ENCODE results near the gene SESTD1.

Gene SESTD1

GRCh38 chr2:179302764-179303571 lies 38.3 kb upstream of the SESTD1 start:
- DNase-seq (ENCODE audit: low spot score), result no peak
- TF ChIP-seq CTCF (IDR thresholded peaks at IDR 0.05; ENCODE audit: borderline replicate concordance, control extremely low read depth, extremely low read depth, insufficient read depth, missing control alignments), result no peak
- in situ Hi-C loops (cut with MboI; ENCODE audit: low sequenced_read_pairs, unreplicated experiment), result no loop called here

DNA sequence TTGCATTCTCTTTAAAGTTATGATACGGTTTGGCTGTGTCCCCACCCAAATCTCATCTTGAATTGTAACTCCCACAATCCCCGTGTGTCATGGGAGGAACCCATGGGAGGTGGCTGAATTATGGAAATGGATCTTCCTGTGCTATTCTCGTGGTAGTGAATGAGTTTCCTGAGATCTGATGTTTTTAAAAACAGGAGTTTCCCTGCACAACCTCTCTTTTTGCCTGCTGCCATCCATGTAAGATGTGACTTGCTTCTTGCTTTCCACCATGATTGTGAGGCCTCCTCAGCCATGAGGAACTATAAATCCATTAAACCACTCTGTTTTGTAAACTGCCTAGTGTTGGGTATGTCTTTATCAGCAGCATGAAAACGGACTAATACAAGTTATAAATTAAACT lies 37.5 kb upstream of the SESTD1 start:
- in situ Hi-C loops (cut with MboI; ENCODE audit: low sequenced_read_pairs, unreplicated experiment), result no loop called here
- TF ChIP-seq CTCF (IDR thresholded peaks at IDR 0.05; ENCODE audit: borderline replicate concordance, control extremely low read depth, extremely low read depth, insufficient read depth, missing control alignments), result no peak
- DNase-seq (ENCODE audit: low spot score), result no peak

DNA sequence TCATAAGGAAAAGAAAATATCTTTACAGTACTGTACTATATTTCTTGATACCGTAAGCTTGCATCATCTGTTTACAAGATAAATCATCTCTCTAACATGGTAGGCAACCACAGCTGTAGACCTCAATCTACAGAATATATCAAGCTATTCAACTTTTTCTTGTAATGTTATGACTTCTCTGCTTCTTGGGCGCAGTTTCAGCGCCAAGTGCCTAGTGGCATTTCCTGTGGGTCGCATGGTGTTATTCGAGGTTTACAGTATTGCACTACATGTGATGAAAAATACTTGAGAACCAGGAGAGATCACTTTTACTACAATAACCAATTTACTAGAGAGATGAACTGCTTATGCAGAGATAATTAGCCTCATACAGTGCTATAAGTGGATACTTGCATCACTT lies 34.0 kb upstream of the SESTD1 start:
- no peak for TF ChIP-seq CTCF (IDR thresholded peaks at IDR 0.05; ENCODE audit: borderline replicate concordance, control extremely low read depth, extremely low read depth, insufficient read depth, missing control alignments)
- no peak for DNase-seq (ENCODE audit: low spot score)
- in situ Hi-C loops (cut with MboI; ENCODE audit: low sequenced_read_pairs, unreplicated experiment), result no loop called here

DNA sequence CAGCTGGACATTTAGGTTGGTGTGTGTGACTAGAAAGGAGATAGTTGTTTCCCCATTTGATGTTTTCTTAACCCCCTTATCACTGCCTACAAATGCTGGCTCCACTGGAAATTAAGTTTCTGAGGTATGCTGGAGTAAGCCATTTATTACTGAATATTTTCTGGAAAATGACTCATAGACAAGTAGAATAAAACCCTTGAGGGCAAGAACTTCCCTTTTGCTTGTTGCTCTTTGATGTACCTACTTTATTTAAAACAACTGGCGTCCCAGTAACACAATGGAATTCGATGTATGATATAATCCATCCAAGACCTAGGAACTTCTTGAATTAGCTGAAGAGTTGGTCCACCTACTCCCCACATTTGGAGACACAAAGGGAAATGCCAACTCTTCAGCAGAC lies 33.3 kb upstream of the SESTD1 start:
- DNase-seq (ENCODE audit: low spot score), result no peak
- in situ Hi-C loops (cut with MboI; ENCODE audit: low sequenced_read_pairs, unreplicated experiment), result no loop called here
- TF ChIP-seq CTCF (IDR thresholded peaks at IDR 0.05; ENCODE audit: borderline replicate concordance, control extremely low read depth, extremely low read depth, insufficient read depth, missing control alignments), result no peak

DNA sequence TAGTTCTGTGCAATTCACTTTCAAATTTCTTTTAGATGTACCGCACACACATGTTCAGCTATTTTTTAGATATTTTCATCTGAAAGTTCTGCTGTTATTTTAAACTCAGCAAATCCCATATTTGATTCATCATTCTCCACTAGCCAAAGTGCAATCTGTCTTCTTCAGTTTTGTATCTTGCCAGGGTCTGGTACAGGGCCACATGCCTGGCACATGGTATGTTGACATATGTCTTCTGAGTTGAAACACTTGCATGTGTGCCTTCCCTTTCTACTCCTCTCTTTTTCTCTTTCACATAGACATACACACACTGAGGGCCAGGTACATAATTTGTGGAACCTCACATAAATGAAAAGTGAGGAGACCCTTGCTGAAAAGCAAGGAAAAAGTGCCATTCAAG lies 25.7 kb upstream of the SESTD1 start:
- no peak for DNase-seq (ENCODE audit: low spot score)
- no peak for TF ChIP-seq CTCF (IDR thresholded peaks at IDR 0.05; ENCODE audit: borderline replicate concordance, control extremely low read depth, extremely low read depth, insufficient read depth, missing control alignments)
- in situ Hi-C loops (cut with MboI; ENCODE audit: low sequenced_read_pairs, unreplicated experiment), result no loop called here

DNA sequence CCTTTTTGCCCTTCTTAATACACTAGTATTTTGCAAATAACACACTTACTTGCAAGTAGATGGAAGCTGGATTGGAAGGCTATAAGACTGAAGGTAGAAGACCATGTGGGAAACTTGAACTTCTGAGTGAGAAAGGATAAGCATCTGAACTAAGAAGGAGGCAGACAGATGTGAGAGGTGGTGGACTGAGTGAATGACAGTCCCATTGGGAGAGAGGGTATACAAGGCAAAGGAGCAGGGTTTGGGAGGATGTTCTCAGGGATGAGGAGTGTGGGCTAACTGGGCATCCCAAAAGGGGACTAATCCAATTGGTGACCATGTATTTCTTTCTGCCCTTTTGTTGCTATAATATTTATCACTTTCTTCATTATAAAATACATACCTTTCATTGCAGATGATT lies 20.4 kb upstream of the SESTD1 start:
- no peak for TF ChIP-seq CTCF (IDR thresholded peaks at IDR 0.05; ENCODE audit: borderline replicate concordance, control extremely low read depth, extremely low read depth, insufficient read depth, missing control alignments)
- in situ Hi-C loops (cut with MboI; ENCODE audit: low sequenced_read_pairs, unreplicated experiment), result no loop called here

More for the DNA sequence above, 20.4 kb upstream of the SESTD1 start:
- no peak for DNase-seq (ENCODE audit: low spot score)
